GM12892 (cell line): Measurements from ENCODE around the gene AMY1A.
"Not testable (repeated sequence)": the region's sequence is repeated elsewhere in the genome, so short reads cannot be mapped to it uniquely, and the experiment has no call there.

Experiments
- POLR2A ChIP-seq: IDR thresholded peaks from 2 replicates; pipeline ENCODE4 v1.6.1; 2011; ENCODE audit warnings: low read depth, low read length, control low read depth
- POLR2AphosphoS5 ChIP-seq: IDR thresholded peaks from 2 replicates; pipeline ENCODE4 v1.6.1; 2011; ENCODE audit warnings: low read depth, low read length, control low read depth

DNA sequence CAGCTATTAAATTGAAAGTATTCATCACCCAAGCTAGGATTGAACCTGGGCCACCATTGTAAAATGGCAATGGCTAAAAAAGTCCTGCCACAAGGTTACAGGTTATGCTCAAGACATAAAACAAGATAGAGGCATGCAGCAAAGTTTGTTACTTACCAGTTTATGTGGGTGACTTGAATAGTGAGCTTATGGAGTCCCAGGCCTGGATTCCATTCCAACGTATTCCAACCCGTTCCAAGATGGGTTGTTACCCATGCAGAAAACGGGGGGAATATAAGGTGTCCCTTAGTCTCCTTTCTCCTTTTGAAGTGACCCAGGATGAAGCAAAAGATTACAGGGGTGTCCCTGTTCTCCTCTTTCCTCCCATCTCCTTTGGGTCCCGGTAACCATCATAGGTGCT is 28.1 kb upstream of the AMY1A start:
- TF ChIP-seq POLR2A, POLR2AphosphoS5: not testable (repeated sequence)
